GM21447 (cell line): ENCODE data around the gene TTC29.
"Not testable (repeated sequence)": the region's sequence is repeated elsewhere in the genome, so short reads cannot be mapped to it uniquely, and the experiment has no call there.

Experiments
- ATAC-seq: cut with Tn5 transposase; IDR thresholded peaks from one replicate; pipeline ENCODE4 v1.9.1; 2021; ENCODE audit not compliant: unreplicated experiment

Gene TTC29

DNA sequence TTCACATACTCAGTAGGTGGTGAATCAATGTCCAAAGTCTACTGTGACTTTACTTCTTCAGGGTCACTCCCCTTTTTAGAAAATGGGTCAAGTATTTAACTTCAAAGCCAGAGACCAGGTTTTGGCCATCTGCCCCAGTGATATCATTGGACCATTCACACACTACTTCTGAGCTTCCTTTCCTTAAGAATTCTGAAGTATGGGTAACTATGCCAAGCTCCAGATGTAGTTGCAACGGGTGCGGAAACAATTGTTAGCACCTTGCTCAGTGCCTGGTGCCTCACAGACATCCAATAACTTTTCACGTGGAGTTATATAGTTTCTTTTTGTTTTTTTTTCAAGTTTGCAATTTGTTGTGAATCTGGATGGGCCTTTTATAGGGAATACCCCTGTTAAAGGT is 62.6 kb downstream of the TTC29 start:
- no peak for ATAC-seq

DNA sequence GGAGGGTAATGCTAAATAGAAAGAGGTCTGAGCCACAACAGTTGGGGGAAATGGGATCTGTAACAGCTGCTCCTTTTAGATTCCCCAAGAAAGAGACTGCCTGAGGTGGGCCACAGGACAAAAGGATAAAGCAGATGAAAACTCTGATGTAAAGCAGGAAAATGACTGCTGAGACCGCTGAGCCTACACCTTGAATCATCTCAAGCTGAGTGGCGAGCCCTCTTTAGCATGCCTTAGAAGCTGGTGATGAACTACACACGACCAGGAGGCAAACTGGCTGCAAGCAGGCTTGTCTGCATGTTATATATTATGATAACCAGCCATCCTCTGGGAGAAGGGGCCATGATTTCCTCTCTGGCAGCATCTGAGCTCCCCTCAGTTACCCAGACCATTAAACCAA is 88.4 kb downstream of the TTC29 start:
- ATAC-seq = no peak

DNA sequence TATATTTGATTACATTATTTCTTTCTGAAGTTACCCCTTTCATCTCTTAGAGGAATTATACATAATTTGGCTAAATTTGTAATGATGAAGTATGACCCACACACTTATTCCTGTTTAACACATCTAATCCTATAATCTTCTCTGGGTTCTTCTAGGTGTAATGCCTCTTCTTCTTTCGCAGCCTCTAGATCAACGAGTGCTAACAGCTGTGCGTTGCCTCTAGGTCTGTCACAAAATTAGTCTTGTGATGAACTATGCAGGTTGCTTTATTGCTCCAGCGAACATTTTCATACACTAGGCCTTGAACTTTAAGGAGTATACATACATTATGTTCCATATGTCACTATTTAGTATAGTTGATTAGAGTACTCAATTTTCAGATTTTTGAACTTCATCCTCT is 89.9 kb downstream of the TTC29 start:
- no peak for ATAC-seq

DNA sequence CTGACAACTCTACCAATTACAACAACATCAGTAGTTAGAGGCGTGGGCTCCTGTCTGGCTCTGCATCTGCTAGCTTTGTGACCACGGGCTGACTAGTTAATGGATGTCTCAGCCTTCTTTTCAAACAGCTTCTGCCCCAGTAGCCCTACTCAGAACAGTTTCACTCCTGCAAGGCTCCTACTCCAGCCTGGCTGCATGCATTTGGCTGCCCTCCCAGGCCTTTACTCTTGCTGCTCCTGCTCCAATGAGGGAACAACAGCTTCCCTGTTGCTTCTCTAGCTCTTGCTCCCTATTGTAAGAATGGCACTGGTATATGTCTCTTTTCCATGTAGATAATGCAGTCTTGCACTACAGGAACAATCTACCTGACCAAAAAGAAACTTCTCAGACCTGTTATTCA is 93.3 kb downstream of the TTC29 start:
- ATAC-seq = no peak

DNA sequence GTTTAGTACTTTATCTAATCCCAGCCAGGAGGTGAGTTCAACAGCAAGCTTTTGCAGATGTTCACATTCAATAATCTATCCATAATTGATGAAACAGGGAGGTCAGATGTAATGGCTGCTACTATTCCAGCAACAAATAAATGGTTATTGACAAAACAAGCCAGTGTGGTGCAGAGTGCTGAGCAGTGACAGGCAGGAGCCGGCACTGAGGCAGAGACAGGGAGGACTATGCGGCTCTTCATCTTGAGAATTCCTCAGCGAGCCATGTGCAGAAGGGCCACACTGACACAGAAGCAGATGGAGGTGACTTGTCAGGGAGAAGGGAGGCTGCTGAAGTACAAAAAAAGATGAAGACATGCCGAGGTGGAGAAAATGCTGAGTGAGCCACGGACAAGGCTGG is 98.3 kb downstream of the TTC29 start:
- no peak for ATAC-seq

DNA sequence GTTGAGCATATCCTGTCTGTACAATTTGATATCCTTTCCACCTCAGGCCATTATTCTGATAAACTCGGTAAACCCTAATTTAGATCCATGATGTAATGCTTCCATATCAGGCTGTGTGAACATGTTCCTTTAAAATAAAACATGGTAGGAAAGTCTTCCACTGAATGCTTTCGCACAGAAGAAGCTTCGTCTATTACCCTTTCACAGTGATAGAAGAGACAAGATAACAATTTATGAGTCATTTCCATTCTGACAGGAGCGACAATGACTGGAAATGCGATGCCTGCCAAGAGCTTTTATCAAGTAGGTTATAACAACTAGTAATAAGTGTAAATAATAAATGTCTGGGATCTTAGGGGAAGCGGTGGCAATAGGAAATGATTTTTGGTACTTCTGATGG is 98.8 kb downstream of the TTC29 start:
- ATAC-seq = no peak

DNA sequence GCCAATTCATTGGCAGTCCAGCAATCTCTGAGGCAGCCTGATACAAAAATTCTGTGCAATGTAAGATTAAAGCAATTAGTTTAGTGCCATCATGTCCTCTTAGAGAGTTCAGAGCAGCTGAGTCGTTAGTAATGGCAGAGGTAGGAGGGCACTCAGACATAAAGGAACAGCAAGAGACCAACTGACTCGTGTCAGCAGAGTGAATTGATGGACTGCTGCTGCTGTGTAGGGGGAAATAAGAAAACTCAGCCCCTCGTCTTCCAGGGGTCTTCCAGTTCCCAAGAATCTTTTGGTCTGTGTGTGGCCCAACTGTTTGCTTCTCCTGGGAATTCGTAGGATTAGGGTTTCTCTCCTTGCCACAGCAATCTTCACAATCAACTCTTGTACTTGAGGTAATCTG is 100.9 kb downstream of the TTC29 start:
- no peak for ATAC-seq

DNA sequence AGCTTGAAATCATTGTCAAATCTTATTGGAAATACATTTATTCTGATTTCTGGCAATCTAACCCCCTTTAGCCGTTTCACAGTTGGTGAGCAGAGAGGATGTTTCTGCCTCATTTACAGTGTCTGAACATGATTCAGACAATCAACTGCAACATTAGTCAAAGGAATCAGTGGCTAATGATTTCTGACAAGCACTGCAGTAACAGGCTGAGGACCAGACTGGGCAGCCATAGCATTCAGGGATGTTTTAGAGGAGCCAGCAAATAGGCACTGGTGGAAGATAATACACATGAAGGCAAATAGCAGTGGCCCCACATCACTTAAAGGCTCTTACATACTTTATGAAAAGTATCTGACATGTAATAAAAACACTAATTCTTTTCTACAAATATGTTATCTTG is 102.8 kb downstream of the TTC29 start:
- no peak for ATAC-seq

DNA sequence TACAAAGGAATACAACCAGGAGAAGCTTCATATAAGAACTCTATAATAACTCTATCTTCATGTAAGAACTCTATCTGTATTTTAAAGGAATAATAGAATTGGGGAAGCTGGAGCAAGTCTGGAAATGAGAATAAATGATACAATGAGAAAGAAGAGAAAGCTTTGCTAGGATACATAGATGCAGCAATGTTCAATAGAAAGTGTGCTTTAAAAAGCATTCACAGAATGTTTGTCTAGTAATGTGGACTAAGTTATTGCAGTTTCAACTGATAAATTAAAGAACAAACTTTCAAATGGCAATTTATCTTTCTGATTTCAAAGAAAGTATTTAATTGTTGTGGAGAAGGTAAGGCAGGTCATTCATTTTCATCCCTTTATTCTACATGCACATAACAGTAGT is 104.9 kb downstream of the TTC29 start:
- no peak for ATAC-seq

DNA sequence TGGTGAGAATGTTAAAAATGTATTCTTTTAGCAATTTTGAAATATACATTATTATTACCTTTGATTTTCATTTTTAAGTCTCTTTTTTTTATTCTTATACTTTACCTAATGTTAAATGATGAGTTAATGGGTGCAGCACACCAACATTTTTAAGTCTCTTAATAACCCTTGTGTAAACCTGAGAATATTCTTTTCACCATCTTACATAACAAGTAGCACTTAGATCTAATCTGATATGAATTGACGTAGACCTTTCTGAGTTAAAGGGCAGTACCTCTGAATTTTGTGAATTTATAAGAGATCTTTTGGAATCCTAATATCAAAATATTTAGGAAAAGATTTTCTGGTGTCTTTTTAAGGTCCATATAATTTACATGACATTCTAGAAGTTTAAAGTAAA is 110.6 kb downstream of the TTC29 start:
- ATAC-seq = no peak

DNA sequence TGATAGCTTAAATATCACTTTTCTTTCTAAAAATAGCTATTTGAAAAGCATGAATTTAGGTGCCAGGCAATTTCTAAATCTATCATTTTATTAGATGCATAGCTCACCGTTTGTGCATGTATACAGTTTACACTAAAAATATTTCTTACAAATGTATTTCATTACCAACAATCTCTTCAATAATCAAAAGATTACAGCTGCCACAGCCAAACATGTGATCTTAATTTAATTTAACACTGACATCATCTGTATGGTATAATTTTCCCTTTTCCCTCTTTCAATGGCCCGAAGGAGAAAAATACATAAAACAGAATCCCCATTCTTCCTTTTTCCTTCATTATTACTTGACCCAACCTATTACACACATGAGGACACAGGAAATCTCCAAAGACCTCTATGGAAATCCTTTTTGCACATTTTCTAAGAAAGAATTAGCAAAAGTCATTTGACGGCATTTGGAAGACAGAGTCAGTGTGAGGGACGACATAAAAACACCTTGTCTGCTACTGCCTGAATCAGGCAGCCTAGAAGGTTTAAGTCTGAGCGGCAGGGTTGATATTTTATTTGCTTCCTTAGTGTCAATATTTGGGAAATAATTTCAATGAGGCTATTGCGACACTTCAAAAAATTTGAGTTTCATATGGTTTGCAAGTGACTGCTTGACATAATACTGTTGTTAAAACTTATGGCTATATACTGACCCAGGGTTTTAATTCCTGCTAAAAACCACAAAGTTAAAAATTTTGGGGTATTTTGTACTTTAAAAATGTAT is 111.2 kb downstream of the TTC29 start:
- ATAC-seq = no peak

DNA sequence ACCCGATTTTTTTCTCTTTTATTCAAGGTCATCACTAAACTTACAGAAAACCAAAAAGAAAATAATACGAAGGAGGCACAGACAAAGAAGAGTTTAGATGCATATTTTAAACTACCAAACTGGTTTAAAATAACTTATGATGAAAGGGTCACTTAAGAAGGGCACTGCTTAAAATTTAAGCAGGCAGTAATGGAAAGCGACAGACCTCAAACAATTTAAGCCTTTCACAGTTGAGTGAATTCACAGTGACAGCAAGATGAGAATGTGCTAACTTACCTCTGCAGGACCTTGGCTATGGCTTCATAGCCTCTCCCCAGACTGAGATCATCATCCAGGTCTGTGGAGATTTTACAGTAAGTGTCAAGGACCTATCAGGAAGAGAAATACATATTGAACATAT is 112.1 kb downstream of the TTC29 start:
- ATAC-seq = no peak

DNA sequence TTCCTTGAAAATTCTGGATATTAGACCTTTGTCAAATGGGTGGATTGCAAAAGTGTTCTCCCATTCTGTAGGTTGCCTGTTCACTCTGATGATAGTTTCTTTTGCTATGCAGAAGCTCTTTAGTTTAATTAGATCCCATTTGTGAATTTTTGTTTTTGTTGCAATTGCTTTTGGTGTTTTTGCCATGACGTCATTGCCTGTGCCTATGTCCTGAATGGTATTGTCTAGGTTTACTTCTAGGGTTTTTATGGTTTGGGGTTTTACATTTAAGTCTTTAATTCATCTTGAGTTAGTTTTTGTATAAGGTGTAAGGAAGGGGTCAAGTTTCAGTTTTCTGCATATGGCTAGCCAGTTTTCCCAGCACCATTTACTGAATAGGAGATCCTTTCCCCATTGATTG is 122.7 kb downstream of the TTC29 start:
- not testable (repeated sequence) for ATAC-seq

DNA sequence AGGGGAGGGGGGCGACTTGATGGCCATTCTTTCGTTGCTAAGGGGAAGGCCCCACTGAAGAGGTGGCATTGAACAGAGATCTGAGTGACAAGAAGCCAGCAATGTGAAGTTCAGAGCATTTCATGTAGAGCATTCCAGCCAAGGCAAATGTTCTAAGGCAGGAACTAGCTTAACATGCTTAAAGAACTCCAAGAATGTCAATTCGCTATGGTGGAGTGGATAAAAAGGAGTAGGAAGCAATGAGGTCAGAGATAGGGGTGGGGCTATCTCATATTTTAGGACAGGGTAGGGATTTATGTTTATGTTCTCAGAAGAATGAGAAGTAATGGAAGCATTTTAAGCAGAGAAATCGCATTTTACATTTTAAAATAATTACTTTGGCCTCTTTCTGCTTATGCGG is 130.9 kb downstream of the TTC29 start:
- no peak for ATAC-seq

DNA sequence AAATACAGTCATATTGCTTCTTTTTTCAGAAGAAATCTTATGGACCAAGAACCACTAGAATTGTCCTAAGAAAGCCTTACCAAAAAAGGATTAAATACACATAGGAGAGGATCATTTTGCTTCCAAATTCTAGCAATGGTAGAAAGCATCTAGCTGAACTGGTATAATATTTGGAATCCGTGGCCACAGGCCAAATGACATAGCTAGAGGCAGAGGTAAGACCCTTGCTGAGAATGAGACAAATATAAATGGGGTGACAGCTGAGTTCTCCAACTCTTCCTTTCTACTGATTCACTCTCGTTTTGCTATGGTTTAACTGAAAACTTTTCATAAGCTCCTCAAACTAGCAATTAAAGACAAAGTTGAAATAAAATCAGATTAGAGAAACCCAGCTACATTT is 150.0 kb downstream of the TTC29 start:
- no peak for ATAC-seq

DNA sequence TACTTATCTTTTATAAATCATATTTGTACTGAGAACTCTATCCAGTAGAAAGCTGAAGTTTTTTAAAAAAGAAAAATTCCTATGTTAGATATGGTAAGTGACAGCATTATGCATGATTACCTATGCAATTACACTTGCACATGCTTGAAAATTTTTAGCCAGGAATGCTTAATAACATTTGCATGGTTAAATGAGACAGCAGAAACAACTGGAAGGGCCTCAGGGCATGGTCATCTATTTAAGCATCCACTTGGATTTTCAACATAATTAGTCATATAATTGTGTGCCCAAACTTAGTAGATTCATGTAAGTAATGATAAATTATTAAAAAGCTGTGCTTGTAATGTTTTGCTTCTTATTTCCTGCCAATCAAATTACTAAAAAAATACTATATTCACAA is 151.9 kb downstream of the TTC29 start:
- ATAC-seq = no peak

DNA sequence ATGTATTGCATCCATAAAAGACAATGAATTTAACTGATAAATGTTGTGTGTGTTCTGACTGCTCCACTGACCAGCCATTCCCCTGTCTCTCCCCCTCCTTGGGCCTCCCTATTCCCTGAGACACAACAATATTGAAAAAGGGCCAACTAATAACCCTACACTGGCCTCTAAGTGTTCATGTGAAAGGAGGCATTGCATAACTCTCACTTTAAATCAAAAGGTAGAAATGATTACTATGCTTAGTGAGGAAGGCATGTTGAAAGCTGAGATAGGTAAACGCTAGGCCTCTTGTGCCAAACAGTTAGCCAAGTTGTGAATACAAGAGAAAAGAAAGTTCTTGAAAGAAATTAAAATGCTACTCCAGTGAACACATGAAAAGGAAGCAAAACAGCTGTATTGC is 154.2 kb downstream of the TTC29 start:
- ATAC-seq = no peak

DNA sequence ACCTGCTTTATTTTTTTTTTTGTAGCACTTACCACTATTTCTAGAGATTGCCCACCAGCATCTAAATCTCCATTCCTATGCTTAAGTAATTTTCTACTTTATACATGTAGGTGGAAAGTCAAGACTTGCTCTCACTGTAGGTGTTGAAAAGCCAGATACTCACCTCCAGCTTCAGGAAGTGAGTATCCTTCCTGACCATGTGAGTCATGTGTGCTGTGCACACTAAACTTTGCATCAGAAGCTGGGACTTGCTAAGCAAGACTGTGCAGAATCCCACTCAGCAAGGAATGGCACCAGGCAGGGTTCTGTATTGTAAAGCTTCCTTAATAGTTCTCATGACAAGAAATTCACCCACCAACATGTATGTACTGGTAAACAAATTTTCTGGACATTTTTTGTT is 155.1 kb downstream of the TTC29 start:
- ATAC-seq = no peak

DNA sequence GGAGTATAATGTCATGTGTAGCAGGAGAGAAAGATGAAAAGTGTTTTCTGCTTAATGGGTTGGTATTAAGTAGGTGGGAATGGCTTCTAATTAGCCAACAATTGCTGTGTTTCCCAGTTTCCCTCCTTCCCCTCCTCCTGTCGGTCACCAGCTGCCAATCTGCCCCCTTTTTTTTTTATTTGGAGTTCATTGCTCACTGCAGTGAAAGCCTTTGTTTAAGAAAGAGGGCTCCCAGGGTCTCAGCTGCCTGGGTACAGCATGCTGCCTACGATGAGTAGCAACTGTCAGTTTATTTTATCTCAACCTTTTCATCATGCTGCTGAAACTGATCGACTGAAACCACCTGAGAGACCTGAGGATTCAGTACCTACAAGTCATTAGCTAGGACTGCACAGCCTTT is 157.9 kb downstream of the TTC29 start:
- no peak for ATAC-seq

DNA sequence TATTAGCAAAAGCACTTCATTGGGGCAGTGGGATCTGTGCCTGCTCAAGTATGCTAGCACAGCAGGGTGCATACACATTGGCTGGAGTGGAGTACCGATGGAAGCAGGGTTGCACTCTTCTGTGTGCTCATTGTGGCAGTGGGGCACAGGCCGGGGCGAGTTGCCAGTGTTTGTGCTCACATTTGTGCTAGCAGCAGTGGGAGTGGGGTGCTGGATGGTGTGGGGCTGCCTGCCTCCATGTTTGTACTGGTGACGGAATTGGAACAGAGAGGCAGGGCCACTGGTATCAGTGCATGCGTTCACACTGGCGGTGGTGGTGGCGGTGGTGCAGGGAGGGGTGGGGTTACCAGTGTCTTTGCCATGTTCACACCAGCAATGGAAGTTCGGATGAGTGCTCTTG is 169.0 kb downstream of the TTC29 start:
- no peak for ATAC-seq

DNA sequence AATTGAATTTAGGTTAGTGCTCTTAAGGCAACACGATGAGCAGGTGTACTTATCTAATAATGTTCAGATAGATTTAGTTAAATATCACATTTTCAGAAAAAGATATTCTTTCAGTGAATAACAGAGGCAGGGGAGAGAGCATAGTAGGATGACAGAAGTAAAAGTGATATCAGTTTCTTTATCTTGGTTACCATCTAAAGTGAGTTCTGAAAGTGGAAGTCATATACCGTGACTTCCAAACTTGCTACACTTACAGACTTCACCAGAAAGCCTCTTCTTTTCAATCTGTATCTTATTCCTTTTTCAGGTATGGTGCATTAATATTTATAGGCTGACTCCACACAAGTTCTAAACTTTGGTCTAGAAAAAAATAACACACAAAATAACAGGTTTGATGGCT is 182.1 kb downstream of the TTC29 start:
- no peak for ATAC-seq

DNA sequence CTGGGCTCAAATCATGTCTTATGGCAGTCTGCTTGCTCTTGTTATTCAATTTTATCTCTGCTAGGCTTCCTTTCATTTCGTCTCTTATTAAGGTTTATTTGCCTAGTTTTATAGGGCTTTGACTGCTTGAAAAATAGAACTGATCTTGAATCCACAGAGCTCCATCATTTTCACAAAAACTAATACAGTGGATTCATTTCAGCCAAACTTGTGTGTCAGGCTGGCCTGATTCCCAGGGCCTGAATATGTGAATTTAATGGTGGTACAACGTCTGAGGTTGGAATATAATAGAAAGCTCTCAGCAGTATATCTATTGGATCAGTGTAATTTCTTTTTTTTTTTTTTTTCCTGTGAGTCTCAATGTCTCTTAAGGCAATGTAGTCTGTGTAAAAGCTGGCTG is 183.6 kb downstream of the TTC29 start:
- no peak for ATAC-seq

DNA sequence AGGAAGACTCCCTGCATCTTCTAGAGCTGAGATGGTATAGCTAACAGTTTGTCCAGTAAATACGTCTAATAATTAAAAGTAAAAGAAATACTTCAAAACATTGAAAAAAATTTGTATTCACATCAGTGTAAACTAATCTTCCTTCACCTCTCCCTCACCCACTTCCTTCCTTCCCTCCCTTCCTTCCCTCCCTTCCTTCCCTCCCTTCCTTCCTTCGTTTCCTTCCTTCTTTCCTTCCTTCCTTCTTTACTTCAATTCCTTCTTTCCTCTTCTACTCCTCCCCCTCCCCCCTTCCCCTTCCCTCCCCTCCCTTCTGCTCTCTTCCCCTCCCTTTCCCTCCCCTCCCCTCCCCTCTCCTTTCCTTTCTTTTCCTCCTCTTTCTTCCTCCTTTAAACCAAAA is 203.2 kb downstream of the TTC29 start:
- no peak for ATAC-seq

DNA sequence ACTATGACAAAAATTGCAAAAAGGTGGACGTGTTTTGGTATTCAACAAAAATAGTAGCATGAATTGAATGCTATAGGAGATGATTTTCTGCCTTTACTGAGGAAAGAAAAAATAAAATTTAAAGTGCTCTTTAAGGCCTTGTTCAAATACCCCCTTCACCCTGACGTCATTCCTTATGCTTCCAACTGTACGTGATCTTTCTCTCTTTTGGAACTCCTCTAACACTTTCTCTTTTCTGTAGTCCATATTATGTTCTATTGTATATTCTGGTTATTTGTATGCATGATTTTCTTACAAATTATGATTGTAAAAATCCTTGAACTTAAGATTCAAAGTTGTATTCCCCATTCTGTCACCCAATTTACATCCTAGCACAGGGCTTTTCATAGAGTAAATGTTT is 206.5 kb downstream of the TTC29 start:
- no peak for ATAC-seq
